CD4-positive, alpha-beta T cell (primary cell): ENCODE measurements around the gene NHS. TPM values are rescaled to one million over a fixed set of nuclear protein-coding genes. Genes with fewer than 3 reads are reported as not detected.

Source experiments
- ATAC-seq: fragments of 200-7000 bp; cut with Tn5 transposase; one replicate; pipeline ENCODE4 v1.10.0; 2022; ENCODE audit warnings: mild to moderate bottlenecking; ENCODE audit not compliant: poor library complexity
- CTCF ChIA-PET: fragments of 350-600 bp; sonication (Branson Sonifier 250); formaldehyde crosslinking; loops from one replicate; lab custom pipeline; 2021; ENCODE audit warnings: antibody characterized with exemption, inconsistent platforms; lab: Charles Lee
- POLR2A ChIA-PET: fragments of 350-600 bp; sonication (Branson Sonifier 250); formaldehyde crosslinking; loops from one replicate; lab custom pipeline; 2021; ENCODE audit warnings: antibody characterized with exemption, inconsistent platforms; lab: Charles Lee
- DNase-seq, 14 experiments: peaks; one replicate each; pipeline ENCODE4 v3.0.0-alpha.2; 2013 to 2020; ENCODE audit warnings: mixed read lengths in 2 of 14
- H3K27ac ChIP-seq, 2 donors: one replicate each; pipeline versions ENCODE4 v1.5.1 to v1.7.0; 2013; ENCODE audit warnings: low read length in 2 of 2, low read depth in 1 of 2, mild to moderate bottlenecking in 1 of 2
- H3K27me3 ChIP-seq, 2 experiments: 1 replicate in 1 of 2; 2 replicates in 1 of 2; pipeline versions ENCODE4 v1.6.1 to v1.7.0; 2013; ENCODE audit warnings: low read length in 2 of 2, control low read depth in 1 of 2, mild to moderate bottlenecking in 1 of 2, moderate library complexity in 1 of 2; ENCODE audit not compliant: insufficient read depth in 2 of 2, control insufficient read depth in 1 of 2
- H3K36me3 ChIP-seq: one replicate; pipeline ENCODE4 v1.6.1; 2013; ENCODE audit warnings: low read length, control low read depth; ENCODE audit not compliant: insufficient read depth
- H3K4me1 ChIP-seq: one replicate; pipeline ENCODE4 v1.6.1; 2013; ENCODE audit warnings: low read length, control low read depth; ENCODE audit not compliant: insufficient read depth
- H3K4me3 ChIP-seq: one replicate; pipeline ENCODE4 v1.5.1; 2013; ENCODE audit warnings: mild to moderate bottlenecking, low read length, moderate library complexity
- H3K9me3 ChIP-seq, 2 experiments: 1 replicate in 1 of 2; 2 replicates in 1 of 2; pipeline versions ENCODE4 v1.6.1 to v1.7.0; 2013; ENCODE audit warnings: low read length in 2 of 2, mild to moderate bottlenecking in 2 of 2, control low read depth in 1 of 2, moderate library complexity in 1 of 2; ENCODE audit not compliant: control insufficient read depth in 1 of 2, insufficient read depth in 1 of 2
- H3K27ac Mint-ChIP-seq: one replicate; pipeline ENCODE4 v1.8.0; 2020; ENCODE audit warnings: mixed read lengths
- H3K27me3 Mint-ChIP-seq: one replicate; pipeline ENCODE4 v1.8.0; 2021; ENCODE audit warnings: mixed read lengths
- H3K36me3 Mint-ChIP-seq: one replicate; pipeline ENCODE4 v1.8.0; 2021; ENCODE audit warnings: low read depth, mixed read lengths
- H3K4me1 Mint-ChIP-seq: one replicate; pipeline ENCODE4 v1.8.0; 2021; ENCODE audit warnings: low read depth, mixed read lengths
- H3K4me3 Mint-ChIP-seq: one replicate; pipeline ENCODE4 v1.8.0; 2020; ENCODE audit warnings: mild to moderate bottlenecking, mixed read lengths
- H3K9me3 Mint-ChIP-seq: one replicate; pipeline ENCODE4 v1.8.0; 2020; ENCODE audit warnings: mixed read lengths
- CTCF ChIP-seq: fragments of 200-600 bp; IDR thresholded peaks from one replicate; pipeline ENCODE4 v1.8.0; 2022; ENCODE audit warnings: antibody characterized with exemption, mild to moderate bottlenecking
- intact Hi-C, 2 experiments: fragments of 100-400 bp; cut with DNase I in 1 of 2; cut with micrococcal nuclease in 1 of 2; formaldehyde crosslinking; loops; one replicate each; pipeline versions ENCODE4 v1.15.1 to v1.9.0; 2023 to 2025; cut with DNase I, micrococcal nuclease
- total RNA-seq, 174 experiments: library from RNA in 2 of 174; stranded (reverse) in 2 of 174; gene quantifications; one replicate each; pipeline ENCODE4 v1.2.3 and lab custom pipeline; 2021 to 2026

Gene NHS
- total RNA-seq, 2 experiments from 2014 or later, result 0.36 to 0.53 TPM

GRCh38 chrX:17769701-17770269, 394.8 kb downstream of the NHS start:
- ChIA-PET POLR2A (no interaction called here), CTCF (no interaction called here)
- no peaks in the 10 kb centered on the region for H3K9me3 ChIP-seq
- H3K27ac ChIP-seq, result no peak overlapping the region
- no peak overlapping the region for H3K4me3 ChIP-seq
- no peak overlapping the region for H3K27ac Mint-ChIP-seq
- no peak for TF ChIP-seq CTCF
- H3K4me3 Mint-ChIP-seq, result no peak overlapping the region
- no peaks in the 10 kb centered on the region for H3K4me1 Mint-ChIP-seq
- DNase-seq, result peak in 4 of 14 experiments; percentile 11 to 44 (median 20)
- no peaks in the 10 kb centered on the region for H3K27me3 Mint-ChIP-seq
- no peaks in the 10 kb centered on the region for H3K36me3 Mint-ChIP-seq
- intact Hi-C loops, result no loop called here
- peaks cover 43% of the 10 kb centered on the region for H3K4me1 ChIP-seq
- no peaks in the 10 kb centered on the region for H3K27me3 ChIP-seq
- ATAC-seq, result peak; percentile 56
- H3K9me3 Mint-ChIP-seq, result no peaks in the 10 kb centered on the region
- no peaks in the 10 kb centered on the region for H3K36me3 ChIP-seq

GRCh38 chrX:17773221-17773876, 398.3 kb downstream of the NHS start:
- H3K27me3 Mint-ChIP-seq, result no peaks in the 10 kb centered on the region
- Histone ChIP-seq H3K27me3 (no peaks in the 10 kb centered on the region), H3K4me3 (no peak overlapping the region), H3K4me1 (peaks cover 30% of the 10 kb centered on the region), H3K9me3 (no peaks in the 10 kb centered on the region), H3K36me3 (no peaks in the 10 kb centered on the region), H3K27ac (no peak overlapping the region)
- H3K4me1 Mint-ChIP-seq, result peaks cover 15% of the 10 kb centered on the region
- ChIA-PET CTCF (no interaction called here), POLR2A (no interaction called here)
- H3K9me3 Mint-ChIP-seq, result no peaks in the 10 kb centered on the region
- ATAC-seq (peak; percentile 64), DNase-seq (no peak)
- H3K4me3 Mint-ChIP-seq, result no peak overlapping the region
- intact Hi-C loops, result loop anchor here in 1 of 2 experiments (2.0 kb wide), 1 partner anchor 35 kb away; no protein-coding TSS in a partner anchor
- no peak for TF ChIP-seq CTCF
- no peak overlapping the region for H3K27ac Mint-ChIP-seq
- no peaks in the 10 kb centered on the region for H3K36me3 Mint-ChIP-seq

DNA sequence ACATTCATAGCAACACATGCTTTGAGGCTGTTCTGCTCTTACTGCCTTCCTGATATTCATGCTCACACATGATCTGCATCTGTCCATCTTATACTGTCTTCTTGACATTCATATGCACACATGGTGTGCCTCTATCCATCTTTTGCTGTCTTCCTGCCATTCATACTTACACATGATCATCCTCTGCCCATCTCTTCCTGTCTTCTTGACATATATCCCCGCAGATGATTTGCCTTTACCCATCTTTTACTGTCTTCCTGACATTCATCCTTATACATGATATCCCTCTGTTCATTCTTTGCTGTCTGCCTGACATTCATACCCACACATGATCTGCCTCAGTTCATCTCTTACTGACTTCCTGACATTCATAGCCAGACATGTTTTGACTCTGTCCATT, 399.1 kb downstream of the NHS start:
- ATAC-seq (no peak), DNase-seq (no peak)
- H3K9me3 Mint-ChIP-seq, result no peaks in the 10 kb centered on the region
- Histone ChIP-seq H3K36me3 (no peaks in the 10 kb centered on the region), H3K9me3 (no peaks in the 10 kb centered on the region), H3K4me3 (no peak overlapping the region), H3K4me1 (peaks cover 31% of the 10 kb centered on the region), H3K27me3 (no peaks in the 10 kb centered on the region), H3K27ac (no peak overlapping the region)
- no peaks in the 10 kb centered on the region for H3K27me3 Mint-ChIP-seq
- H3K4me3 Mint-ChIP-seq, result no peak overlapping the region
- ChIA-PET CTCF (no interaction called here), POLR2A (no interaction called here)
- no peak for TF ChIP-seq CTCF
- no peaks in the 10 kb centered on the region for H3K36me3 Mint-ChIP-seq
- intact Hi-C loops, result no loop called here
- peaks cover 22% of the 10 kb centered on the region for H3K4me1 Mint-ChIP-seq
- H3K27ac Mint-ChIP-seq, result no peak overlapping the region
